Head of caudate nucleus (tissue), 42 donors: Measurements from ENCODE around the gene PACS2.

Source experiments
- DNase-seq, 42 donors: peaks; one replicate each; pipeline versions ENCODE4 v3.0.0 to v3.0.0-alpha.2; 2020 to 2021; ENCODE audit warnings: mixed read lengths in 7 of 42
- intact Hi-C: fragments of 100-400 bp; cut with DNase I; formaldehyde crosslinking; loops from one replicate; pipeline ENCODE4 v1.15.0; 2022

PACS2 gene

GRCh38 chr14:105375635-105376057, 61.1 kb downstream of the PACS2 start:
- intact Hi-C loops, result no loop called here

GRCh38 chr14:105376521-105377440, 62.2 kb downstream of the PACS2 start:
- intact Hi-C loops, result no loop called here
- no peak for DNase-seq

More at GRCh38 chr14:105375635-105376057, 61.1 kb downstream of the PACS2 start:
- no peak for DNase-seq

- intact Hi-C loops, result no loop called here
These were observed 63.1 kb downstream of the PACS2 start for GRCh38 chr14:105377555-105378182.

GRCh38 chr14:105378199-105378598, 63.7 kb downstream of the PACS2 start:
- intact Hi-C loops, result no loop called here
- DNase-seq, result no peak

More at GRCh38 chr14:105377555-105378182, 63.1 kb downstream of the PACS2 start:
- DNase-seq, result no peak

- intact Hi-C loops, result no loop called here
- no peak for DNase-seq
These were observed 64.5 kb downstream of the PACS2 start for GRCh38 chr14:105378873-105379685.

DNA sequence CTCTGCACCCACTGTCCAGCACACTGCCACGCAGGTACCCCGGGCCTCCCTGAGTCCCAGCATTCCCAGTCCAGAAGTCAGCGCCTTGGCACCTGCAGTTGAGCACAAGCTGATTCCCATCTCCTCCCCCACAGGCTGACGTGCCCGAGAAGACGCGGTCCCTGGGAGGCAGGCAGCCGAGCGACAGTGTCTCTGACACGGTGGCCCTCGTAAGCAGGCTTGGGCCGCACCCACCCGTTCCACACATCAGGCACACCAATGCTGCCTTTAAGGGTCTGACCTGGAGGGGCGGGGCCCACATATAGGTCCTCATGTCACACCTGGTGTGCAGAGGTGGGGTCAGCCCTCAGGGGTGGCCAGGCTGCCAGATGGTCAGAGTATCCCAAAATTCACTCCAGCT, 65.4 kb downstream of the PACS2 start:
- intact Hi-C loops, result no loop called here
- peak in 1 of 42 donors; percentile 22 for DNase-seq

GRCh38 chr14:105380756-105381155, 66.2 kb downstream of the PACS2 start:
- DNase-seq, result no peak
- intact Hi-C loops, result no loop called here

DNA sequence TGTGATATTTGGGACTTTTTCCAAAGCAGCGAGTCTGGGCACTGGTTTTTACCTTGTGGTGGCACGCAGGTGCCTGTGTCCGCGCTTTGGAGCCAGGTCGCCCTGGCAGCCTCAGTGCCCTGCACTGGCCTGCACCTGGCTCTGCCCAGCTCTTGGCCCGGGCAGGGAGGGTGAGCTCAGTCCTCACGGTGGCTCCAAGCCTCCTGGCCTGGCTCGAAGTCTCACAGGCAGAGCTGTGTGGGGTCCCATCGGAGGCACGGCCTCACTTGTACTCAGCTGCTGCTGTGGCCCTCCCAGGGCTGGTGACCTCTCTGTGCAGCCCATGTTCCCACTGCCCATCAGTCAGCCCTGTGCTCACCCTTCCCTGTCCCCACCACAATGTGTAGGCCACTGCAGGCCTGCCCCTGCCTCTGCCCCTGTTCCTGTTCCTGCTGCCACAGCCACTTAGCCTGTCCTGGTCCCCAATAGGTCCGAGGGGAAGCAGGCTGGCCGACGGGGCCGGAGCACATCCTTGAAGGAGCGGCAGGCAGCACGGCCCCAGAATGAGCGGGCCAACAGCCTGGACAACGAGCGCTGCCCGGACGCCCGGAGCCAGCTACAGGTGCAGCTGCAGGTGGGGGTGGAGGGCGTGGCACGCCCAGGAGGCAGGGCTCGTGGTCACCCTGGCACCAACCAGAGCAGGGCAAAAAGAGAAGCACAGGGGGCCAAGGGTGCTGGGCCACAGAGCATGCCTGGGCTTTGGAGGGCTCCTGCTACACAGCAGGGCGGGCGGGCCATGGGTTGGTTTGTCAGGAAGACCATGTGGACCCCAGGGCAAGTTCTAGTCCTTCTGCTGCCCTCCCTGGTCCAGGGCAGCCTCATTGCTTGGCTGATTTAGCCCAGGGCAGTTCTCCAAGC, 67.1 kb downstream of the PACS2 start:
- intact Hi-C loops, result no loop called here
- DNase-seq, result no peak

GRCh38 chr14:105382343-105383082, 68.0 kb downstream of the PACS2 start:
- no peak for DNase-seq
- intact Hi-C loops, result no loop called here

- intact Hi-C loops, result no loop called here
These were observed 68.7 kb downstream of the PACS2 start for GRCh38 chr14:105383083-105383730.

DNA sequence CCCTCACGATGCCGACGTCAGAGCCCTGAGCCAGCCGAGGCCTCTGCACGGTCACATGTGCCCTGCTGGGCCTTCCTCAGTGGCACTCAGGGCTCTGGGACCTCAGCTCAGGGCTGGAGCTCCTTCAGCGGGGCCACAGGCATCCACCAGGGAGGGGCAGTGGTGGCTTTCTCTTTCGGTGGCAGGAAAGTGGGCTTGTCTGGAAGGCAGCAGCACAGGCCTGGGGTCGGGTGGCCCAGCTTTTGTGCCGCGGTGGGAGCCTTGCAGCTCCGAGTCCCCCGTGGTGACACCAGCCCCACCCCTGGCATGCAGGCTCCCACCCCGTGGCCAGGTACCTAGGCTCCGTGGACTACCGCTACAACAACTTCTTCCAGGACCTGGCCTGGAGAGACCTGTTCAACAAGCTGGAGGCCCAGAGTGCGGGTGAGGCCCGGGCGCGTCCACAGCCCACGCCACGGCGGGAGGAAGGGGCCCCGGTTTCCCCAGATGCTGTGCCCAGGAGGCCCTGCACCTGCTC, 69.6 kb downstream of the PACS2 start:
- no peak for DNase-seq
- intact Hi-C loops, result no loop called here

More at GRCh38 chr14:105383083-105383730, 68.7 kb downstream of the PACS2 start:
- no peak for DNase-seq

DNA sequence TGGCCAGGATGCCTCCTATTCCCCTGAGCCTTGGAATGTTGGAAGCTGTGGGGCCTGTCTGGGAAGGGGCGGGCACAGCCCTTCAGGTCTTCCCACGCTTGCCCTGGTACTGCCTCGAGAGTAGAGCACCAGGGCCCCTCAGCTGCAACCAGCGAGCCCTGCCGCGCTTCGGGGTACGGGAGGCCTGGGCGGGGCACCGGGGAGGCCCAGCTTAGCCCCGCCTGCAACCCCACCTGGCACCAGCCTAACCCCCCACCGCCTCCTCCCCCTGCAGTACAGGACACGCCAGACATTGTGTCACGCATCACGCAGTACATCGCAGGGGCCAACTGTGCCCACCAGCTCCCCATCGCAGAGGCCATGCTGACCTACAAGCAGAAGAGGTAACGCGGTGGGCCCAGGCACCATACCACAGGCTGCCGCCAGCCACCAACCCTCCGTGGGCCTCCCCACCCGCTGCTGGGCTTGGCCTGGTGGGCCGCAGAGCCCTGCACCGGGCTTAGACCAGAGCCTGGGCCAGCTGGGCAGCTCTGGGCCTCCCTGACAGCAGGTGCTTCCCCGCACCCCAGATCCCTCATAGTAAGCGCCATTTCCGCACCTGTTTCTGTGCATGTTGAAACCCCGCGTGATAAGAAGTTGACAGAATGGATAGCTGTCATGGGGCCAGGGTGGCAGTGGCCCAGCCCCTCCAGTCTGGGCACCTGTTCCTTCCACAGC, 70.2 kb downstream of the PACS2 start:
- DNase-seq, result no peak
- intact Hi-C loops, result no loop called here

DNA sequence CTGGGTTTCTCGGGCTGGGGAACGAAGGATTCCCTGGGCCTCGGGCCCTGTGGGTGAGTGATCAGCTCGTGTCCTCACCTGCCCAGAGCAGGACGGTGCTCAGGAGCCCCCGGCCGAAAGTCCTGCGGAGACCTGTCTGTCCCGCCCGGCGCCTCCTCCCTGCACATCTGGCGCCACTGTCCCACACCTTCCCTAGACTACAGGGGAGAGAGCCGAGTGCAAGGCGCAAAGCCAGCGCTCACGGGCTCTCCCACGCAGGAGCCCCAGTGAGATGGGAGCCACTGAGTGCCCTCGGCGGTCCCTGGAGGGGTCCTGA, 70.7 kb downstream of the PACS2 start:
- intact Hi-C loops, result no loop called here

DNA sequence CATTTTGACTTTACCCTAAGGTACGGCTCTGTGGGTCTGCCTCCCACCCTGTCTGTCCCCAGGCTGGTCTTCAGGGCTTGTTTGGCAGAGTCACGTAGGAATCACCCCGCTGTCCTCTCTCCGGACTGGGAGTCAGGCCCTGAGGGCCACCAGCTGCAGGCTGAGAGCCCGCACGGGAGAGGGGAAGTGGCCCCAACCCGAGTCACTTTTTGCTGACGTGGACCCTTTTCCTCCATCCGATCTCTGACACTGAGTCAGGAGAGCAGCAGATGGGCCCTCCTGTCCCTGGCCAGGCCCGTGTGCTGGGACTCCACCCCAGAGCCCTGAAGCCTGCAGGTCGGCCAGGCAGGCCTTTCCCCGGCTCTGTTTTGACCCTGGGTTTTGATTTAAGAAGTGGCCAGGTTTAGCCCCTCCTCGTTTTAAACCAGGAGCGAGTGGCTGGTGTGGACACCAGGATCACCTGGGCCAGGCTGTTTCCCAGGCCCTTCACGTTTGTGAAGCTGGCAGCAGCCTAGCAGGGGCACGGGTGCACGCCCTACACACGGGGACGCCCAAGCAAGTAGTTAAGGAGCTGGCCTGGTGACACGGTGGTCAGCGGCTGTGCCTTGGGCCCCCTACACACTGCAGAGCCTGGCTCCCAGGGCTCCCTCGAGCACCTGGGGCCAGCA, 71.3 kb downstream of the PACS2 start:
- intact Hi-C loops, result no loop called here
- DNase-seq, result peak in 3 of 42 donors; percentile 18 to 44 (median 31)

More for the DNA sequence above, 70.7 kb downstream of the PACS2 start:
- DNase-seq, result no peak

- DNase-seq, result no peak
- intact Hi-C loops, result no loop called here
These were observed 72.3 kb downstream of the PACS2 start for GRCh38 chr14:105386581-105387529.
